Measurements from ENCODE around the gene ZNF407.
A peak's percentile ranks its signal among the peaks of the same experiment; 100 is the strongest.

ZNF407 gene

GRCh38 chr18:74631212-74631611, 33.5 kb downstream of the ZNF407 start:
- DNase-seq (ENCODE audit: low spot score): no peak

DNA sequence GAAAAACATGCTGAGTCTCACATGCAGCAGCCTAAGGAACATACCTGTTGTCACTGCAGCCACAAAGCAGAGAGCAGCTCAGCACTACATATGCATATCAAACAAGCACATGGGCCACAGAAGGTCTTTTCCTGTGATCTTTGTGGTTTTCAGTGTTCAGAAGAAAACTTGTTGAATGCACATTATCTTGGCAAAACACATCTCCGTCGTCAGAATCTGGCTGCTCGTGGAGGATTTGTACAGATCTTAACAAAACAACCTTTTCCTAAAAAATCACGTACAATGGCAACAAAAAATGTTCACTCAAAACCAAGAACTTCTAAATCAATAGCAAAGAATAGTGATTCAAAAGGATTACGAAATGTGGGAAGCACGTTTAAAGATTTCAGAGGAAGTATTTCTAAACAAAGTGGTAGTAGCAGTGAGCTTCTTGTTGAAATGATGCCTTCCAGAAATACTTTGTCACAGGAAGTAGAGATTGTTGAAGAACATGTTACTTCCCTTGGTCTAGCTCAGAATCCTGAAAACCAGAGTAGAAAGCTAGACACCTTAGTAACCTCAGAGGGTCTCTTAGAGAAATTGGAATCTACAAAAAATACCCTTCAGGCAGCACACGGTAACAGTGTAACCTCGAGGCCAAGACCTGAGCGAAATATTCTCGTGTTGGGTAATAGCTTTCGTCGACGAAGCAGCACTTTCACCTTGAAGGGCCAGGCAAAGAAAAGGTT, 34.1 kb downstream of the ZNF407 start:
- no peak for DNase-seq (ENCODE audit: low spot score)

DNA sequence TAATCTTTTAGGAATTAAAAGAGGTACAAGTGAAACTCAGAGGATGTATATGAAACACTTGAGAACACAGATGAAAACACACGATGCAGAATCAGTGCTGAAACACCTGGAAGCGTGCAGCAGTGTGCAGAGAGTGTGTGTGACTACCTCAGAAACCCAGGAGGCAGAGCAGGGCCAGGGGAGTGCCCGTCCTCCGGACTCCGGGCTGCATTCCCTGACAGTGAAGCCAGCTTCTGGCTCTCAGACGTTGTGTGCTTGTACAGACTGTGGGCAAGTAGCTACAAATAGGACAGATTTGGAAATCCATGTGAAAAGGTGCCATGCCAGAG, 34.6 kb downstream of the ZNF407 start:
- no peak for DNase-seq (ENCODE audit: low spot score)

GRCh38 chr18:74632856-74633255, 35.2 kb downstream of the ZNF407 start:
- no peak for DNase-seq (ENCODE audit: low spot score)

- no peak for DNase-seq (ENCODE audit: low spot score)
Measured at GRCh38 chr18:74633652-74634352, 36.1 kb downstream of the ZNF407 start.

GRCh38 chr18:74635224-74635975, 37.7 kb downstream of the ZNF407 start:
- DNase-seq (ENCODE audit: low spot score): peak; percentile 34

DNA sequence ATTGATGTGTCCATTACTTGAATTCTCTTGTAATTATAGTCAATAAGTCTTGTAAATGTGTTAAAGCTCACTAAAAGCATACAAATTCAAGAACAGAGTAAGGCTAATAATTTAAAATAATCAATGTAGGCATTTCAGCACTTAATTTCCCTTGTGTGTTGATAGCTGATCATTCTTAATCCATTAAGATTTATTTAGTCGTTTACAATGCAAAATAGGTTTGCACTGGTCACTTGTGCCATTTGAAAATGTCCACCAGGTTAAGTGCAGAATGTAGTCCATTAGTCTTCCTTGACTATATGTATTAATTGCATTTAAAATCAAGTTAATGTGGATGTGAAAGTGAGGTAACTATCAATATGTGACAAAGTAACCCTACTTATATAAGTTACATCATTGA, 39.4 kb downstream of the ZNF407 start:
- DNase-seq (ENCODE audit: low spot score): no peak

GRCh38 chr18:74638210-74638609, 40.5 kb downstream of the ZNF407 start:
- no peak for DNase-seq (ENCODE audit: low spot score)

GRCh38 chr18:74644713-74645112, 47.0 kb downstream of the ZNF407 start:
- no peak for DNase-seq (ENCODE audit: low spot score)

DNA sequence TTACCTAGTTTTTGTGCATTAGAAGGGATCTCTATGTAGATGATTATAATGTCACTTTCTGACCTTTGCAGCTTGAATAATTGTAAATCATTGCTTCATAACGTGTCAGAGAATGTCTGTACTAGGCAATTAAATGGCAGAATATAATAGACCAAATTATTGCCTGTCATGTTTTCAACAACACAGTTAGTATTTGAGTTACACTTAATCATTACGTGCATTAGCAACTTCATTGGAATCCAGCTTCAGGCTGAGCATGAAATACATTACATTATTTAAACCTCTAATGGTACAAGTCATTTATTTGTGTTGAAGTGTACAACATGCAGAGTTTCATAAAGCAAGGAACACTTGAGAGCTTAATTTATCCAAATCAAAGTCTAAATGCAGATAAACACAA, 48.0 kb downstream of the ZNF407 start:
- DNase-seq (ENCODE audit: low spot score): no peak

DNA sequence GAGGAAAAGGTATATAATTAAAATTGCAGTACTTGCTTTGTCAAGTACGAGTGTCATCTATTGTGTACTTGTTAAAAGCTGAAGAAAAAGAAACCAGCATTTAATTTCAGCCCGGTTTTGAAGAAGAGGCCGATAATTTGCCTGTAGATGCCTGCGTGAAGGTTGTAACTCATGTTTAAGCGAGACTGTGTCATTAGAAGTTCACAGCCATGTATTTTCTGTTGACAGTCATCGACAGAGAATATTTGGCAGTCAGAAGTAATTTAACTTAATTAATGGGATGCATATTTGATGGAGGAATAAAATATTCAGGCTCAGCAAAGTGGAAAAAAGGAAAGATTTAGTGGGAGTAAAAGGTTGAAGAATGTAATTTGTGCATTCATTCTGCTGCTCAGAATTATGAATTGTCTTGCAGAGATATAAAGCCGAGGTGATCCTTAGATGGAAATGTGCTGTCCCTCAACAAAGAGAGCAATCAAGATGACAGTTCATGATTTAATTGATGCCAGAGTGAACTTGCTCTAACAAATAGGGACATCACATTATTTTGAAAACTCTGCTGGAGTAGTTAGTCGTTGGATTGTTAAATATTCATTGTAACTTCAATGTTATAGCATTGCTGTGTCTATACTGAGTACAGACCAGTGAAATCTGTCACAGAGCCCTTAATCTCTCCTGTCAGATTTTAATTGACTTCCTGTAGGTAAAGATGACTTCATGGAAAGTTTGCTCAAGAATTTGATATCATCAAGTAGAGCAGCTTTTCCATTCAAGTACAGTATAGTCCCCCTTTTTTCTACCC, 53.9 kb downstream of the ZNF407 start:
- DNase-seq (ENCODE audit: low spot score): no peak

- peak; percentile 41 for DNase-seq (ENCODE audit: low spot score)
Measured at GRCh38 chr18:74652392-74652988, 54.8 kb downstream of the ZNF407 start.

- no peak for DNase-seq (ENCODE audit: low spot score)
Measured at GRCh38 chr18:74654638-74655037, 57.0 kb downstream of the ZNF407 start.

DNA sequence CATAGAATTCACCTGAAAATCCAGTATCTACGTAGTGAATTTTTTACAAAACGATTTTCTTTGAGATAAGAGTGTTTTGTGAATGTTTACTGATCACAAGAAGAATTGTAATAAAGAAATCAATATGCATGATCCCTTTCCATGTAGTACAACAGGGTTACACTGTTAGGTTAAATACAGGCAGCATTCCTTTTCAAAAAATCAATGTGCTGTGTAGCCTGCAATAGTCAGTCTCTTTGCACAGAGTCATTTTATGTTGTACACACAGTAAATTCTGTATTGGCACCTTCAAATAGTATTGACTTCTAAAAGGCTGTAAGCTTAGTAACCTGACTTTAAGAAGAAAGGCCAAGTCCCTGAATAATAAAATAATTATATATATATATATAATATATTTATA, 63.3 kb downstream of the ZNF407 start:
- DNase-seq (ENCODE audit: low spot score): no peak

DNA sequence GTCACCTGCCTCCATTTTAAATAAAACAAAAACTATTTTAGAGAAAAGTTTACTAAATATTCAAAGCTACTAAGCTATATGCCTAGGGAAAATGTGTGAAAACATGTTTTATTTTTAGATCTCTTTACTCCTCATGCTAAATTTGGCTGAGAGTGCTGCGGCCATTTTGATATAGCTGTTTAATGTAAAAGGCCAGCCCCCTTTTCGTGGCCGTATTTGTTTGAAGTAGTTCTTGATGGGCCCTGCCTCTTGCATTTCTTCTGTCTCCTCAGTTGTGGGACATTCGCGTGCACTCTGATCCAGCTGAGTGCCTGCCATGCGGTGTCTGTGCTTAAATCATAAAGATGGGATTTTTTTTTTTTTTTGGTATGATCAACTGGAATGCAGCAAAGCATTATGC, 64.0 kb downstream of the ZNF407 start:
- no peak for DNase-seq (ENCODE audit: low spot score)

GRCh38 chr18:74662622-74663021, 65.0 kb downstream of the ZNF407 start:
- no peak for DNase-seq (ENCODE audit: low spot score)

DNA sequence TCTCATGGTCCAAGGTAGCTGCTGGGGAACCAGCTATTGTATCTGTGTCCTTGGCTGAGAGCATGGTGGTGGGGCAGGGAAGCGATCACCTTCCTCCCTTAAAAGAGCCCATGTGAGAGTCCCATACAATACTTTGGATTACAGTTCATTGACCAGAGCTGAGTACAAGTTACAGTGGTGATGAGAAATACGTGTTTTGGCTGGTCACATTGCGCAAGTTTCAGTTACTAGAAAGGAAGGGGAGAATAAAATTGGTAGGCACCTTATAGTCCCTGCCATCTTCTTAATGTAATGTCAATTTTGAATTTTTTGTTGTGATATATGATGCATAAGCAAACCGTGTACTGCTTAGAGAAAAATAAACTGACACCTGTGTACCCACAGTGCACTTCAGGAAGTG, 67.7 kb downstream of the ZNF407 start:
- DNase-seq (ENCODE audit: low spot score): no peak

DNA sequence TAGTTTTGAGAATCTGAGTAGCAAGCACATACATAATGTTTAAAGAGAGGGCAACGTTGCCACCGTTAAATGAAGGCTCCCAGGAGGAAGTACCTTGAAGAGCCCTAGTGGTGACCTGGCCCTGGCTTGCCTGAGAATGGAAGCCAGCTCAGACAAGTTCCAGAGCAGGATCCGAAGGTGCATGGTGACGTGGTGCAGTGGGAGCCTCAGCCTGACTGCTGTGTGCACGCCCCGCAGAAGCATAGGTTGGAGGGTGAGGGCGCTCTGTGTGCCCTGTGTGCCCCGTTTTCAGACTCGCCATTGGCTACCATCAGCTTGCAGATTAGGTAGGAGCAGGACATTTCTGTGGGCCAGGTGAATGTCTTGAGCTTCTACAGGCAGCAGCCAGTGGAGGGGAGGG, 68.2 kb downstream of the ZNF407 start:
- no peak for DNase-seq (ENCODE audit: low spot score)

DNA sequence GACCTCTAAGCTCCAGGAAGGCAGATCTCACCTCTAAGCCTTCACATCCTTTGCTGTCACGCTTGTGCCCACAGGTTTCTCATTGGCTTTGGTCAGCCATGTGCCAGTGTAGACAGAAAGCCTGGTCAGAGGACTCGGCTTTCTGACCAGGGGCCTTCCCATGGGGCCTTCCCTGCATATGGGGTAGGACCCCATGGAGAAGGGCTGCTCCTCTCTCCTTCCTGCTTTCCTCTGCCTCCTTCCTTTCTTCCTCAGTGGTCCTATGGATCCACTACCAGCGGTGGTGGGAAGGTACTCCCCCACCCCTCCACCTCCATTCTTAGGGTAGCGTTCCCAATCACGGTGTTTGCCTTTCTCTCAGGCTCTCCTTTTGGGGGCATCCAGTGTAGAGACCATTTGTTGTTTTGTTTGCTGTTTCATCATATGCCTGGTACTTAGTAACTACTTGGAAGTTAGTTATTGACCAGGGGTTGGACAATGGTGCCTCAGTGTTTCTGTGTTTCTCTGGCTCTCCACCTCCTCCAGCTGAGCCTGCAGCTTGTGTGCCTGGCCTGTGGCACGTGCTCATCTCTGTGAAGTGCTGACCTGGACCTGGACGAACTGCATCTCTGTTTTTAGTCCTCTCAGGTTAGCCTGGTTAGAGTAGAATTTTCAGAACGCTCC, 71.6 kb downstream of the ZNF407 start:
- no peak for DNase-seq (ENCODE audit: low spot score)

DNA sequence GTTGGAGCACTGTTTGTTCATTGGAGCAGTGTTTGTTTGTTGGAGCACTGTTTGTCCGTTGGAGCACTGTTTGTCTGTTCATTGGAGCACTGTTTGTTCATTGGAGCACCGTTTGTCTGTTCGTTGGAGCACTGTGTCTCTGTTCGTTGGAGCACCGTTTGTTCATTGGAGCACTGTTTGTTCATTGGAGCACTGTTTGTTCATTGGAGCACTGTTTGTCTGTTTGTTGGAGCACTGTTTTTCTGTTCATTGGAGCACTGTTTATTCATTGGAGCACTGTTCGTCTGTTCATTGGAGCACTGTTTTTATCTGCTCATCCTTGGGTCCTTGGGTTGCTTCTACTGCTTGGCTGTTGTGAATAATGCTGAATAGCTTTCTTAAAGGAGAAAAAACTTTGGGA, 74.7 kb downstream of the ZNF407 start:
- no peak for DNase-seq (ENCODE audit: low spot score)

DNA sequence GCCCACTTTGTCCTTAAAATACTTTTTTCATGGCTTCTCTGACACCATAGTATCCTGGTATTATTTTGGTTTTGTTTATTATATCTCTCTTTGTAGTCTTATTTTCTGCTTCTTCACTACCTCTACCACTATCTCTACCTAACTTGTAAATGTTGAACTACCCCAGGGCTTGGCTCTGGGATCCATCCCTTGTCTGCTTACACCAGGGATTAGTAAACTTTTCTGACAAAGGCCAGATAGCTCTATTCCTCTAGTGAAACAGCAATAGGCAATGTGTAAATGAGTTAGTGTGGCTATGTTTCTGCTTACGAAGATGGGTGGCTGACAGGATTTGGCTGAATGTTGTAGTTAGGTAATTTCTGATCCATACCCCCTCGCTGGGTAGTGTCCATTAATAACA, 76.8 kb downstream of the ZNF407 start:
- no peak for DNase-seq (ENCODE audit: low spot score)

Measured in iPS-NIHi11 (cell line).